ENCODE results near the gene DACH1.

DACH1 gene

DNA sequence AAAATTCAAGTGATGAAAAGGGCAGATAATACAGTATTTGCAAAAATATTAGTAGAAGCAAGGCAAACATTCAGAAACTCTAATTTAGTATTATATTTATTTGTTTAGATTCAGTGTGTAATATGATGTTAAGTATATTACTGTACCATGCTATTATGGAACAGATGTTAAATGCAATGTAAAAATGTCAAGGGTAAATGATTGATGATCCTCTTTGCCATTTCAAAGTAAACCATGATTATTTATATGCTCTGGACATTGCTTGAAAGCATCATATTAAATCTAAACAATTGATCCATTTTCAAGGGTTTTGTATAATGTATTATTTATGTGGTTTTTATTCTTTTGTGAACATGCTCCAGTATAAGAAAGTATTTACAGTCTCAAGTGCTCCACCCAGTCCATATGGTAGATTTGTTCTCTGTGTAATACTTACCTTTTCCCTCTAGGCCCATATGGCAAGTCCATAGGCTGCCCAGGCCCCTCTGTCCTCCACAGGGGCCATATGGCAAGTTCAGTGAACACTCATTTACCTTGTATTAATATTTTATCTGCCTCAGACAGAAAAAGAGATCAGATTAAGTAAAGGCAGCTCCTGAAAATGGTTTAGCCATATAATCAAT, 353.5 kb downstream of the DACH1 start:
- in situ Hi-C loops (cut with MboI; ENCODE audit: low sequenced_read_pairs) = no loop called here

GRCh38 chr13:71503781-71504180, 363.2 kb downstream of the DACH1 start:
- in situ Hi-C loops (cut with MboI; ENCODE audit: low sequenced_read_pairs) = no loop called here

DNA sequence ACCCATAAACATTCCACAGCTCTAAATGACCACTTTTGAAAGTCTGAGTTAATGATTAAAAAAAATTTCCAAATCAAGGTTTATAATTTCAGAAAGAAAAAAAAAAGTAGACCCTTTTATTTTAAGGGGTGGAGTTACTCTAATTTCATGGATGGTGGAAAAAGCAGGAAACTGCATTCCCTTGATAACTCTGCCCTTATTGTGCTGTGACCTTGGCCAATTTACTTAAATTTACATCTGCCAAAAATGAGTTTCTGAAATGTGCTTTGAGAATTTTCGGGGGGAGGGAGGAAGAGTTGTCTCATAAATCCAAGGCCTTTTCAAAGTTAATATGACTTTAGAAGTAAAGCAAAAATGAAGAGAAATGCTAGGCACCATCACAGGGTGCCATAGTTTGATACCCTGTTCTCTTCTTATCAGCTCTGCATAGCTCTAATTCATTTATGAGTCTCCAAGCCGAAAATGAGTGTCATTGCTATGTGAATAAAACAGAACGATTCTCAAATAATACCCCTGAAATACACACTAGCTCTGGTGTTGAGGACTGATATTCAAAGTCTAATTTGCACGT, 367.0 kb downstream of the DACH1 start:
- in situ Hi-C loops (cut with MboI; ENCODE audit: low sequenced_read_pairs) = no loop called here

GRCh38 chr13:71499235-71499634, 367.8 kb downstream of the DACH1 start:
- in situ Hi-C loops (cut with MboI; ENCODE audit: low sequenced_read_pairs) = no loop called here

DNA sequence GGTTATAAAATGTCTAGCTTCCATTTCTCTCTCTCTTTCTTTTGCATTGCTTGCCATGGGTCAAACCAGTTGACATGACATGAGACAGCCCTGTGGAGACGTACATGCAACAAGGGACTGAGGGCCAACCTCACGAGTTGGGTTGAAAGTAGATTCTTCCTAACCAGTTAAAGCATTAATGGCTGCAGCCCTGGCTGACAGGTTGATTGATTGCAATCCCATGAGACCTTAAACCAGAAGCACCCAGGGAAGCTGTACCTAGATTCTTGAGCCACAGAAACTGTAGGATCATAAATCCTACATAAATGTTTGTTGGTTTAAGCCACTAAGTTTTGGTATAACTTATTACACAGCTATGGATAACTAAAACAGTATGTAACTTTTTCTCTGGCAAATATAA, 373.8 kb downstream of the DACH1 start:
- in situ Hi-C loops (cut with MboI; ENCODE audit: low sequenced_read_pairs) = no loop called here

GRCh38 chr13:71492346-71492871, 374.6 kb downstream of the DACH1 start:
- in situ Hi-C loops (cut with MboI; ENCODE audit: low sequenced_read_pairs) = no loop called here

GRCh38 chr13:71491010-71491409, 376.0 kb downstream of the DACH1 start:
- in situ Hi-C loops (cut with MboI; ENCODE audit: low sequenced_read_pairs) = no loop called here

DNA sequence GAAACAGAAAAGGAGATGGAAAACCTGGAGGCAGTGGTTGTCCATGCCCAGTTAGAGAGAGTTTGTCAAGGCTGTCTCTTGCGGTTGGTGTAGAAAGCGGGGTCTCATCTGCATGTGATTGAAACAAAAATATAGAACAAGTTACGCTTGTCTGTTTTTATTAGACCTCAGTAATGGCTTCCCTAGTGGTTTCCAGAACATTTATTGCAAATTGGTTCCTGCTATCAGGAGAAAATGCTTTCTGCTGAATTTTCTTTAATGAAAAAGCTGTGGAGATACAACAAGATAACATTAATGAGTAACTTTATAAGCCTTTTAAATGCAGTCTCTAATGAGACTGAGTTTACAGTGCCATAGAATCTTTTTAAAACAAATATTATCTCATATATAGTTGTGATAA, 378.0 kb downstream of the DACH1 start:
- in situ Hi-C loops (cut with MboI; ENCODE audit: low sequenced_read_pairs) = no loop called here

DNA sequence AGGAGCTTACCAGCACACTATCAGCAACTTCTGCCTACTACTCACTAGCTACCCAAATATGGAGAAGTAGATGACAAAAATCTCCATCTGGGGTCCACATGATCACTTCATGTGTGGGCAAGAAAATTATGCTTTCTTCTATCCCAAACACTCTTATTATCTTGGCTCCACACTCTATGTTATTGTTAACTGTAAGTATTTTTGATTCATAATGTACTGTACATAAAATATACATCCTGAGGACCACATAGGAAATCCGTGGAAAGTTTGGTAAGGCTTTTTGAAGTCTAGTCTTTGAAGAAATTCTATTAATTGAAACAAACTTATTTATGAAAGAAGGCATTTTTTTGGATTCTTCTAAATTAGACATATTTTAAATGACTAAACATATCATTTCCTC, 378.8 kb downstream of the DACH1 start:
- in situ Hi-C loops (cut with MboI; ENCODE audit: low sequenced_read_pairs) = no loop called here

- in situ Hi-C loops (cut with MboI; ENCODE audit: low sequenced_read_pairs) = no loop called here
These were observed 381.1 kb downstream of the DACH1 start for GRCh38 chr13:71485913-71486312.

DNA sequence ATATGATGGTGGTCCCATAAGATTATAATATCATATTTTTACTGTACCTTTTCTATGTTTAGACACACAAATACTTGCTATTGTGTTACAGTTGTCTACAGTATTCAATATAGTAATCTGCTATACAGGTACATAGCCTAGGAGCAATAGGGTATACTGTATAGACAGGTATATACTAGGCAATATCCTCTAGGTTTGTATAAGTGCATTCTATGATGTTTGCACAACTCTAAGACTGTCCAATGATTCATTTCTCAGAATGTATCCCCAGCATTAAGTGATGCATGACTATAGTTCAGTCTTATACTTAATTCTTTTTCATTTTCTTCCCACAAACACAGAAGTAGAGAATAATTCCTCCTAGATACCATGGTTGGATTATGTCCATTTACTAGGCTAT, 383.3 kb downstream of the DACH1 start:
- in situ Hi-C loops (cut with MboI; ENCODE audit: low sequenced_read_pairs) = no loop called here

- in situ Hi-C loops (cut with MboI; ENCODE audit: low sequenced_read_pairs) = no loop called here
These were observed 385.5 kb downstream of the DACH1 start for GRCh38 chr13:71481501-71481900.

GRCh38 chr13:71481046-71481445, 386.0 kb downstream of the DACH1 start:
- in situ Hi-C loops (cut with MboI; ENCODE audit: low sequenced_read_pairs) = no loop called here

- in situ Hi-C loops (cut with MboI; ENCODE audit: low sequenced_read_pairs) = no loop called here
These were observed 389.3 kb downstream of the DACH1 start for GRCh38 chr13:71477735-71478134.

DNA sequence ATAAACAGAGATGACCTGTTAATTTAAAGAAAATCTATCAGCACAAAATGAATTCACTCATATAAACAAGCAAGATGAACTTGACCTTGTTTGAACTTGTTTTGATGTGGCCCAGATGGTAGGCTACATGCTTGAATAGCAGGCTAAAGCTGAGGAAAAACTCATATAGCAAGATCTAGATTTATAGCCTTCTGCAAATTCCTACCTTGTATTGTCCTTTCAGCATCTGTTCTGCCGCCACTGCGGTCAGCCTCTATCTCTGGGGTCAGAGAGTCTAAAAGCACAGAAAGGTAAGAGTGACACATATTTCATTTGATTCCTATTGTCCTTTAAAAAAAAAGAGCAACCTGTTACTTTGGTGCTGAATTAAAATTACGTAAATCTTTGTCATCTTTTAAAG, 392.1 kb downstream of the DACH1 start:
- in situ Hi-C loops (cut with MboI; ENCODE audit: low sequenced_read_pairs) = no loop called here

GRCh38 chr13:71469626-71470025, 397.4 kb downstream of the DACH1 start:
- in situ Hi-C loops (cut with MboI; ENCODE audit: low sequenced_read_pairs) = no loop called here

GRCh38 chr13:71464686-71465085, 402.3 kb downstream of the DACH1 start:
- in situ Hi-C loops (cut with MboI; ENCODE audit: low sequenced_read_pairs) = no loop called here

- in situ Hi-C loops (cut with MboI; ENCODE audit: low sequenced_read_pairs) = no loop called here
These were observed 405.1 kb downstream of the DACH1 start for GRCh38 chr13:71461892-71462291.

DNA sequence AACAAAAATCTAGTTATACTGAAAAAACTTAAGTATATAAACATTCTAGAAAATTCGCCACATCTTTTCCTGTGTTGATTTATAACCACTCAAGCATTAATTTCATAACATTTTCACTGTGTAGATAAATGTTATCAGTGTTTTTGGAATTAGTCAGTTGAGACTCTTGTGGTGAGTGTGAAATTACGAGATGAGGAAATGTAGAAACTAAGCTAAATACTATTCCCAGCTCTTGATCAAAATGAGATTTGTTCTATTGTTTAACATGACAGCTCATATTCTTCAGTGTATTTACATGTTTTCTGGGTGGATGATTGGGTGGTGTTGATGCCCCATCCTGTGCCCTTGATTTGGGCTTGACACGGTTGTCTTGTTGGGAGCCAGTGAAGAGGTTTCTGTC, 406.8 kb downstream of the DACH1 start:
- in situ Hi-C loops (cut with MboI; ENCODE audit: low sequenced_read_pairs) = no loop called here

DNA sequence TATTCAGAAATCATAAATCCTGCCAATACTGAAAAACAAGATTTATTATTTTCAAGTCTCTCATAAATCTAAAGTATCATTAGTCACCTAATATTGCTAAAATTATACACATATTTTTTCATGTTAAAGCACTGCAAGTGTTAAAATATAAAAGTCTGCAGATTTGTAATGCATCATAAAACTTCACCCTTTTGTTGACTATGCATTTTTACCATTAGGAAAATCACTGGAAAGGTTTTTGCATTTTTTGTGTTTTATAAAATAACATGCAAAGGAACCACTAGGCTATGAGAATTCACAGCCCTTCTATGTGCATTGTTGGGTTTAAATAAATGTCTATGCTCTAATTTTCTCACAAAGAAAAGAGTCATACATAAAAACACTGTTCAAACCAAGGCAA, 407.3 kb downstream of the DACH1 start:
- in situ Hi-C loops (cut with MboI; ENCODE audit: low sequenced_read_pairs) = no loop called here

- in situ Hi-C loops (cut with MboI; ENCODE audit: low sequenced_read_pairs) = no loop called here
These were observed 409.4 kb downstream of the DACH1 start for GRCh38 chr13:71457645-71458044.

DNA sequence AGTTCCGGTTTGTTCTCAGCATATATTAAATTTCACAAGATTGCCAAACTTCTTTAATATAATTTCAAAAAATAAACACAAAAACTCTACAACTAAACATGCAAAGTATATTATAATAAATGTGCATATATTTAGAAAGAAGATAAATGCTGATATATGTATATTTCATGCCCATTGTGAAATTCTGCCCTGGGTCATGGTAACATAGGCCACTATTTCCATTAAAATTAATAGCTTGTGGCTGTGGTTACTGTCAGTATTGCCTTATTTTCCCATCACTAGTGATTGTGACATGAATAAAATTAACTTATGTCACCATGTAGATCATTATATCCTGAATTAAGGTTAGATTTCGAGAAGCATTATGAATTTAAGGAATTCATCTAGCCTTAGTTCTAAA, 410.9 kb downstream of the DACH1 start:
- in situ Hi-C loops (cut with MboI; ENCODE audit: low sequenced_read_pairs) = no loop called here

DNA sequence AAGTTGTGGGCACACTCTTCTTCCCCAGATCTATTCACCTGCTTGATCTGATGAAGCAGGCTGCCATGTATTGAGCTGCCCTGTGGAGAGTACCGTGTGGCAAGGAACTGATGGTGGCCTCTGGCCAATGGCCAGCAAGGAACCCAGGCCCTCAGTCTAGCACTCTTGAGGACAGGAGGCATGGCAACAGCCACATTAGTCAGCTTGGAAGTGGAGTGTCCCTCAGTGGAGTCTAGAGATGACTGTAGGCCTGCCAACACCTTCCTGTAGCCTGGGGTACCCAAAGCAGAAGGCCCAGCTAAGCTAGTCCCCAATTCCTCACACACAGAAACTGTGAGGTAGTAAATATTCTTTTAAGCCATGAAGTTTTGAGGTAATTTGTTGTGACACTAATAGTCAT, 412.5 kb downstream of the DACH1 start:
- in situ Hi-C loops (cut with MboI; ENCODE audit: low sequenced_read_pairs) = no loop called here

Measured in HL-60/S4 treated with retinoic acid at 250 ng/mL for 4 days and 3 days (cell line).